Lung (tissue), 12 donors: ENCODE results near the gene PSD. TPM values are rescaled to one million over a fixed set of nuclear protein-coding genes. Genes with fewer than 3 reads are reported as not detected.

Experiments used
- ATAC-seq: fragments of 200-7000 bp; cut with Tn5 transposase; one replicate; pipeline ENCODE4 v1.9.1; 2020; ENCODE audit warnings: moderate number of reproducible peaks; ENCODE audit not compliant: insufficient read depth, low FRiP score
- DNase-seq, 3 donors: peaks; one replicate each; pipeline ENCODE4 v3.0.0-alpha.2; 2013 to 2017
- H3K27ac ChIP-seq, 2 donors: one replicate each; pipeline ENCODE4 v1.5.1; 2013; ENCODE audit warnings: mild to moderate bottlenecking in 2 of 2, moderate library complexity in 2 of 2, control low read depth in 1 of 2, inconsistent platforms in 1 of 2, low read depth in 1 of 2, low read length in 1 of 2
- H3K27me3 ChIP-seq, 3 donors: one replicate each; pipeline ENCODE4 v1.5.1; 2013; ENCODE audit warnings: low read length in 2 of 3; ENCODE audit not compliant: control insufficient read depth in 3 of 3, insufficient read depth in 3 of 3
- H3K36me3 ChIP-seq, 4 donors: one replicate each; pipeline ENCODE4 v1.5.1; 2013; ENCODE audit warnings: low read length in 4 of 4, mild to moderate bottlenecking in 1 of 4, moderate library complexity in 1 of 4; ENCODE audit not compliant: control insufficient read depth in 4 of 4, insufficient read depth in 4 of 4
- H3K4me1 ChIP-seq, 5 donors: one replicate each; pipeline ENCODE4 v1.5.1; 2013; ENCODE audit warnings: low read length in 5 of 5, mild to moderate bottlenecking in 2 of 5, moderate library complexity in 1 of 5; ENCODE audit not compliant: control insufficient read depth in 5 of 5, insufficient read depth in 5 of 5
- H3K4me3 ChIP-seq: one replicate; pipeline ENCODE4 v1.5.1; 2013; ENCODE audit warnings: mild to moderate bottlenecking, control low read depth, moderate library complexity
- H3K9ac ChIP-seq, 2 donors: one replicate each; pipeline ENCODE4 v1.5.1; 2013; ENCODE audit warnings: low read length in 2 of 2, control low read depth in 1 of 2; ENCODE audit not compliant: insufficient read depth in 1 of 2
- H3K9me3 ChIP-seq, 4 donors: one replicate each; pipeline ENCODE4 v1.5.1; 2013; ENCODE audit warnings: low read length in 3 of 4, mild to moderate bottlenecking in 1 of 4, moderate library complexity in 1 of 4; ENCODE audit not compliant: control insufficient read depth in 4 of 4, insufficient read depth in 3 of 4
- WGBS, 2 donors: extraction: QIAGEN DNeasy Blood & Tissue Kit; methylation state at CpG; one replicate each; pipeline ENCODE4 v1.1.7; 2013; 5-methylcytosine and 5-hydroxymethylcytosine counted together
- polyA plus RNA-seq, 2 donors: library from polyadenylated mRNA; stranded (reverse); fragments of 200-250 nt; gene quantifications; one replicate each; pipeline ENCODE4 v1.2.1, GENCODE V29; 2013
- total RNA-seq, 2 donors: library from RNA; depleted of rRNA in 1 of 2; stranded (reverse); fragments of >200 nt in 1 of 2; gene quantifications; one replicate each; pipeline ENCODE4 v1.2.1, GENCODE V29; 2014 to 2021
- TF ChIP-seq, protein P1 (sequence below): IDR thresholded peaks from 2 replicates; pipeline ENCODE4 v1.5.1; 2012; ENCODE audit warnings: mild to moderate bottlenecking; ENCODE audit errors: control extremely low read depth, extremely low read depth
- donor health status: control.
- donor health status: control.
- donor health status: Bipolar disorder and iron deficiency.
- donor health status: healthy.
- donor health status: DM: yes; HTN: yes; CAD: no.

PSD gene
- total and polyA plus RNA-seq, 4 donors, result 1.1 to 5.3 (median 3.2) TPM

DNA sequence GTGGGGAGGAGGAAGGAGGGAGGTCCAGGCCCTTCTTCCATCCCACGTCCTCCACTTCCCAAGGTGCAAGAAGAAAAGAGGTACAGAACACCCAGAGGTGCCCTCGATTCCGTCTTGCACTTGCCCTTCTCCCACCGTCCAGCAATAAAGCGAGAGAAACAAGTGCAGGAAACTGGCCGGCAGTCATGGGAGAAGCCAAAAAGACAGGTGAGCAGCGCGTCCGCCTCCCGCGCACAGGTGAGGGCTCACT, 31.5 kb upstream of the PSD start:
- Histone ChIP-seq H3K27ac (peak overlapping the region; percentile 63 to 95), H3K27me3 (no peaks in the 10 kb centered on the region), H3K4me1 (peaks cover 0 to 11% (median 2%) of the 10 kb centered on the region in 5 donors), H3K4me3 (peak overlapping the region; percentile 90), H3K9ac (peak overlapping the region in 1 of 2 donors; percentile 79), H3K9me3 (no peaks in the 10 kb centered on the region), H3K36me3 (no peaks in the 10 kb centered on the region)
- DNase-seq, result no peak
- 0 to 1% methylated on average over 11 of the region's 11 CpGs for WGBS, 2 donors
- ATAC-seq, result no peak
- TF ChIP-seq, protein P1, sequence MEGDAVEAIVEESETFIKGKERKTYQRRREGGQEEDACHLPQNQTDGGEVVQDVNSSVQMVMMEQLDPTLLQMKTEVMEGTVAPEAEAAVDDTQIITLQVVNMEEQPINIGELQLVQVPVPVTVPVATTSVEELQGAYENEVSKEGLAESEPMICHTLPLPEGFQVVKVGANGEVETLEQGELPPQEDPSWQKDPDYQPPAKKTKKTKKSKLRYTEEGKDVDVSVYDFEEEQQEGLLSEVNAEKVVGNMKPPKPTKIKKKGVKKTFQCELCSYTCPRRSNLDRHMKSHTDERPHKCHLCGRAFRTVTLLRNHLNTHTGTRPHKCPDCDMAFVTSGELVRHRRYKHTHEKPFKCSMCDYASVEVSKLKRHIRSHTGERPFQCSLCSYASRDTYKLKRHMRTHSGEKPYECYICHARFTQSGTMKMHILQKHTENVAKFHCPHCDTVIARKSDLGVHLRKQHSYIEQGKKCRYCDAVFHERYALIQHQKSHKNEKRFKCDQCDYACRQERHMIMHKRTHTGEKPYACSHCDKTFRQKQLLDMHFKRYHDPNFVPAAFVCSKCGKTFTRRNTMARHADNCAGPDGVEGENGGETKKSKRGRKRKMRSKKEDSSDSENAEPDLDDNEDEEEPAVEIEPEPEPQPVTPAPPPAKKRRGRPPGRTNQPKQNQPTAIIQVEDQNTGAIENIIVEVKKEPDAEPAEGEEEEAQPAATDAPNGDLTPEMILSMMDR, result no peak

DNA sequence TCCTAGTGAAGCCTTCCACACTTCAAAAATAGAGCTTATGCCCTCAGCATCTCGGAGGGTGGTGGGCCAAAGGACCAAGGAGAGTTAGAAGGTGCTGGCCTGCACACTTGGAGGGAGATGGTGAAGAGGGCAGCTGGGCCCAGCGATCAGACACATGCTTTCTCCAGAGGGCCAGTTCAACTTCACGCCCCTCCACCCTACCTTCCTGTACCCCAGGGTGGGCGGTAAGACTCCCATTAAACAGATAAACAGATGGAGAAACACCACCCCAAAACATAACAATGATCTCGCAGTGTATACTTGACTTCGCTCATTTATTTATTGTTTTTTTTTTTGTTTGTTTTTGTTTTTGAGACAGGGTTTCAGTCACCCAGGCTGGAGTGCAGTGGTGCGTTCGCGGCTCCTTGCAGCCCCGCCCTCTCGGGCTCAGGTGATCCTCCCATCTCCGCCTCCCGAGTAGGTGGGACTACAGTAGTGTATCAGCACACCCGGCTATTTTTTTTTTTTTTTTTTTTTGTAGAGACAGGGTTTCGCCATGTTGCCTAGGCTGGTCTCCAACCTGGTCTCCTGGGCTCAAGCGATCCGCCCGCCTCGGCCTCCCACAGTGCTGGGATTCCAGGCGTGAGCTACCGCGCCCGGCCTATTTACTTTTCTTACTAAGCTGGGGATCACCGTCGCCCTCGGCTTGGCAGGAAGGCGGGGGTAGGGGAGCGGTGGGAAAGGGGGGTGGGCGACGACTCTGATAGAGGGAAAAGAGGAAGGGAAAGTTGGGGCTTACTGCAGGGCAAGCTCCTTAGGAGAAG, 30.9 kb upstream of the PSD start:
- TF ChIP-seq, protein P1, result no peak
- peak; percentile 57 for ATAC-seq
- H3K4me1 ChIP-seq, result peaks cover 0 to 11% (median 2%) of the 10 kb centered on the region in 5 donors
- WGBS, 2 donors, result 7 to 8% methylated on average over 30 of the region's 30 CpGs
- no peaks in the 10 kb centered on the region for H3K9me3 ChIP-seq
- H3K4me3 ChIP-seq, result peak overlapping the region; percentile 90
- peak; percentile 62 to 75 (median 70) for DNase-seq
- H3K36me3 ChIP-seq, result no peaks in the 10 kb centered on the region
- peak overlapping the region in 1 of 2 donors; percentile 95 for H3K27ac ChIP-seq
- no peaks in the 10 kb centered on the region for H3K27me3 ChIP-seq
- H3K9ac ChIP-seq, result peak overlapping the region in 1 of 2 donors; percentile 79

DNA sequence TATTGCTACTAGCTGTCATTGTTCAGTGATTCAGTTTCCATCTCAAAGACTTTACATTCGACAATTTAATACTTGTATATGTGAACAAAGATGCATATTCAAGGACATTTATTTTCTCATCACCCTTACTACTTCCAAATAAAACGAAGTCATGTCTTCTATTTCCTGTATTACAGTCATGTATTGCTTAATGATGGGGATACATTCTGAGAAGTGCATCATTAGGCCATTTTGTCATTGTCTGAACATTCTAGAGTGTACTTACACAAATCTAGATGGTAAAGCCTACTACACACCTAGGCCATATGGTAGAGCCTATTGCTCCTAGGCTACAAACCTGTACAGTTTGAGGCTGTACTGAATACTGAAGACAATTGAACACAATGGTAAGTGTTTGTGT, 26.3 kb upstream of the PSD start:
- H3K4me3 ChIP-seq, result no peak overlapping the region
- no peak overlapping the region for H3K9ac ChIP-seq
- ATAC-seq, result no peak
- no peaks in the 10 kb centered on the region for H3K9me3 ChIP-seq
- no peak for DNase-seq
- whole genome bisulfite sequencing, 2 donors, result 53 to 70% methylated on average over 2 of the region's 2 CpGs
- TF ChIP-seq, protein P1, result no peak
- no peak overlapping the region for H3K27ac ChIP-seq
- no peaks in the 10 kb centered on the region for H3K36me3 ChIP-seq
- peaks cover 0 to 4% (median 0%) of the 10 kb centered on the region in 5 donors for H3K4me1 ChIP-seq
- no peaks in the 10 kb centered on the region for H3K27me3 ChIP-seq

DNA sequence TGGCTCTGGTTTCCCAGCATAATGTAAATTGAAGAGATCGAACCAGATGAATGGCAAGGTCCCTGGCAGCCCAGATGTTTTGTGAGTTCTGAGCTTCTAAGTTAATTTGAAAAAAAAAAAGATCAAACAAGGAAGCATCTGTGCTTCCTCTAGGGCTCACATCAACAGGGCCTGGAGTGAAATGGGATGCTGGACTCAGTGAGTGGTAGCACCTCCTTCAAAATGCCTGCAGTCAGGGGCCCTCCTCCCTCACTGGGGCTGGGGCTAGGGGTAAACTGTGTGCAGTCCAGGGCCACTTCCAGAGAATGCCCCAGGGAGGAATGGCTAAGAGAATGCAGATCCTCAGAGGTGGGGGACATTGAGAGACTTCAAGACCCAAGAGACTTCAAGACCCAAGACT, 19.8 kb upstream of the PSD start:
- ATAC-seq (no peak), DNase-seq (no peak)
- Histone ChIP-seq H3K36me3 (no peaks in the 10 kb centered on the region), H3K9me3 (no peaks in the 10 kb centered on the region), H3K4me3 (no peak overlapping the region), H3K27ac (peak overlapping the region in 1 of 2 donors; percentile 4), H3K27me3 (no peaks in the 10 kb centered on the region), H3K4me1 (peaks cover 0 to 15% (median 11%) of the 10 kb centered on the region in 5 donors), H3K9ac (no peak overlapping the region)
- WGBS, 2 donors, result 35 to 58% methylated on average over 1 of the region's 1 CpG
- TF ChIP-seq, protein P1, result no peak
